H1 (cell line): Measurements from ENCODE around the gene ANKFN1. TPM values are rescaled to one million over a fixed set of nuclear protein-coding genes. Genes with fewer than 3 reads are reported as not detected.

Experiments
- RBBP5 ChIP-seq: IDR thresholded peaks from 2 replicates; pipeline ENCODE4 v1.7.1; 2012; ENCODE audit warnings: low read depth, mild to moderate bottlenecking, inconsistent platforms, low read length, moderate library complexity, borderline replicate concordance
- RNF2 ChIP-seq: fragments of 200-900, 300-1000 bp; sonication (generic); IDR thresholded peaks from 2 replicates; pipeline ENCODE4 v1.7.1; 2016; ENCODE audit warnings: borderline replicate concordance, low read depth, mild to moderate bottlenecking, antibody characterized with exemption, low read length; ENCODE audit not compliant: poor library complexity, severe bottlenecking; ENCODE audit errors: missing control alignments
- SAP30 ChIP-seq: fragments of 300-600 bp; sonication (generic); IDR thresholded peaks from 2 replicates; pipeline ENCODE4 v1.7.1; 2012; ENCODE audit warnings: low read length, moderate library complexity, mild to moderate bottlenecking, inconsistent platforms; ENCODE audit not compliant: insufficient read depth, insufficient replicate concordance
- SRF ChIP-seq: IDR thresholded peaks from 2 replicates; pipeline ENCODE4 v1.6.1; 2011; ENCODE audit warnings: mild to moderate bottlenecking, low read depth, low read length, moderate library complexity
- polyA plus RNA-seq, 7 experiments: library from polyadenylated mRNA; depleted of rRNA in 3 of 7; stranded (reverse) in 5 of 7; unstranded in 2 of 7; fragments of >200 nt in 5 of 7; fragments of 200-250 nt in 2 of 7; gene quantifications; 1 replicate in 5 of 7; 2 replicates in 1 of 7; 4 replicates in 1 of 7; pipeline versions ENCODE4 v1.2.1 to v1.2.3, GENCODE V29; 2011 to 2013; ENCODE audit warnings: missing spikeins in 2 of 7, mixed read lengths in 2 of 7
- total RNA-seq: library from RNA; stranded (reverse); fragmentation: NEBNext Ultra II Directional; extraction: Animal tissue kit (Norgen Biotek cat#: 25700); gene quantifications from 2 replicates; pipeline ENCODE4 v1.2.1, GENCODE V29; 2021

The ANKFN1 gene
- total and polyA plus RNA-seq, 2 of the 8 experiments (the other 6 are each of a cell fraction or from before 2014, with no cell fraction given): not detected

DNA sequence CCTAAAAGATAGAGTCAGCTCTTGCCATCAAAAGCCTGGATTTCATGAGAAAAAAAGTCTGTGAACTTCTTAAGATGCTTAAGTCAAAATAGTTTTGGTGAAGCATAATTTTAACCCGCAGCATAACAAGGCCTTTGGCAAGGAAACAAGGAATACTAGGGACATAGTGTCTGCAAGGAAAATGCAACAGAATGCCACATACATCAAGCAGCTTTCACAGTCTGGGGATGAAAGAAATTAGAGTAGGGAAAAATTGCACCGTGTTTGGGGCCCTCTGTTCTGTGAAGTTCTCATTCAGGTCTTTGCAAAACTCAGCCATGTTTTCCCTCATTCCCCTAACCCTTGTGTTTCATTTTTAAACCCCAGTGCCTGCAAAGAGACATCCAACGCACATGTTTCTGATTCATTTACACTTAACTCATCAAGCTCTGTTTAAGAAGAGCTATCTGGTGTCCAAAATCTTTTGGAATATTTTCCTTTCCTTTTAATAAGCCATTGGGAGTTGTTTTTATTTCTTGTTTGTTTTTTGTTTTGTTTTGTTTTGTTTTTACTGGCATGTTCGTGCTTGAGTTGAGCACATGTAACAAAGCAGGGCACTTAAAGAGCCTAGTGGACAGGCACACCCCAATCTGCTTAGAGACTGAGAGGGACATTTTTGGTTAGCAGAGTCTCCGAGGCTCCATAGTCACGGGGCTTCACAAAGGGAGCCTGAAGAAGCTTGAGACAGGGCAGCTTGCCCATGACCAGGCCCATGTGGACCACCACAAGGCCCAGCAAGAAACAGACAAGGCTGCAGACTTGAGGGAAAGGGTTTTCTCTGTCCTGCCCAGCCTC is 116.5 kb downstream of the ANKFN1 start (continued):
- TF ChIP-seq RBBP5 (no peak), RNF2 (no peak), SRF (no peak), SAP30 (no peak)
- TF ChIP-seq, all 59 proteins: peak for 0
